Measurements from ENCODE around the gene LCE7A. TPM values are rescaled to one million over a fixed set of nuclear protein-coding genes. Genes with fewer than 3 reads are reported as not detected.
A peak's percentile ranks its signal among the peaks of the same experiment; 100 is the strongest.

LCE7A gene
- total RNA-seq, 4 donors from 2014 or later: not detected

DNA sequence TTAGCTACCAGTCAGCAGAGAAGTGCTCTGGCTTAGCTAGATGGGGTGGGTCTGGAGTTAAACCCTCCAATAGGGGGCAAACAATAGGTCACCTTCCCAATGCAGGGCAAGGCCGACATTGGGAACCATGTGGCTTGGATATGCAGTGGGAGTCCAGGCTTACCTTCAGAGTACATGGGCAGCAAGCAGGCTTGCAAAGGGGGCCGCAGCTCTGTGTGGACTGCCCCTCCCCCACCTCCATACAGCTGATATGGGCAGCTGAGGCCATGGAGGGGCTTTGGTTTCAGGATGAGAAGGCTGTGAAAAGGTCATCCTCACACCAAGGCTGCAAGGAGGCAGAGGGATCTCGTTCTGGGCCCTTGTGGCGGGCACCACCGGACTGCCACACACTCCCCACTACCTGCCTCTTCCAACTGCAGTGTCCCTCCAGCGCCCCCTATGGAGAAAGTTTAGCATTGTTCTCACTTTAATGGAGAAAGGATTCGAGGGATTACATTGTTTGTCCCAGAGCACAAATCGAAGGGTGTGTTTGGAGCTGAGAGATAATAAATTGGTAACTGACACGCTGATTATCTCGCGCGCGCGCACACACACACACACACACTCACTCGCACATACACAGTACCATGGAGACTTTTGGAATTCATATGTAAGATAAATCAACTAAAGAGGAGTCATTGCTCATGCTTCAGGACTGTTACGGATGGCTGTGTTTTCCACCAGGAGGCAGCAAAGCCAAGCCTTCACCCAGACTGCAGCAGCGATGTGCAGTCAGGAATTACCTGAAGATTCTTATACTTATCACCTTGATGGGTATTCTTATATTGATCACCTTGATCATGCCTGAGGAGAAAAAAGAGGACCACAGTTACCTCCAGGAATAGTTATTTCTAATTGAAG is 11.3 kb downstream of the LCE7A start:
- H3K4me3 ChIP-seq: no peak overlapping the region
- intact Hi-C loops (cut with DNase I): loop anchor here (2.0 to 5.0 kb wide), 2 partner anchors 56 to 320 kb away; no protein-coding TSS in a partner anchor
- no peak for DNase-seq
- TF ChIP-seq POLR2A (IDR thresholded peaks at IDR 0.05): no peak
- TF ChIP-seq, protein P1, sequence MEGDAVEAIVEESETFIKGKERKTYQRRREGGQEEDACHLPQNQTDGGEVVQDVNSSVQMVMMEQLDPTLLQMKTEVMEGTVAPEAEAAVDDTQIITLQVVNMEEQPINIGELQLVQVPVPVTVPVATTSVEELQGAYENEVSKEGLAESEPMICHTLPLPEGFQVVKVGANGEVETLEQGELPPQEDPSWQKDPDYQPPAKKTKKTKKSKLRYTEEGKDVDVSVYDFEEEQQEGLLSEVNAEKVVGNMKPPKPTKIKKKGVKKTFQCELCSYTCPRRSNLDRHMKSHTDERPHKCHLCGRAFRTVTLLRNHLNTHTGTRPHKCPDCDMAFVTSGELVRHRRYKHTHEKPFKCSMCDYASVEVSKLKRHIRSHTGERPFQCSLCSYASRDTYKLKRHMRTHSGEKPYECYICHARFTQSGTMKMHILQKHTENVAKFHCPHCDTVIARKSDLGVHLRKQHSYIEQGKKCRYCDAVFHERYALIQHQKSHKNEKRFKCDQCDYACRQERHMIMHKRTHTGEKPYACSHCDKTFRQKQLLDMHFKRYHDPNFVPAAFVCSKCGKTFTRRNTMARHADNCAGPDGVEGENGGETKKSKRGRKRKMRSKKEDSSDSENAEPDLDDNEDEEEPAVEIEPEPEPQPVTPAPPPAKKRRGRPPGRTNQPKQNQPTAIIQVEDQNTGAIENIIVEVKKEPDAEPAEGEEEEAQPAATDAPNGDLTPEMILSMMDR (IDR thresholded peaks at IDR 0.05): peak in 5 of 6 experiments; percentile 42 to 84 (median 60)
- no peaks in the 10 kb centered on the region for H3K36me3 ChIP-seq
- WGBS, 2 donors: 47 to 50% methylated on average over 14 to 15 of the region's 17 CpGs
- H3K27ac ChIP-seq: no peak overlapping the region
- H3K4me1 ChIP-seq: peaks cover 0 to 4% (median 0%) of the 10 kb centered on the region in 3 donors
- H3K27me3 ChIP-seq: no peaks in the 10 kb centered on the region
- no peaks in the 10 kb centered on the region for H3K9me3 ChIP-seq

DNA sequence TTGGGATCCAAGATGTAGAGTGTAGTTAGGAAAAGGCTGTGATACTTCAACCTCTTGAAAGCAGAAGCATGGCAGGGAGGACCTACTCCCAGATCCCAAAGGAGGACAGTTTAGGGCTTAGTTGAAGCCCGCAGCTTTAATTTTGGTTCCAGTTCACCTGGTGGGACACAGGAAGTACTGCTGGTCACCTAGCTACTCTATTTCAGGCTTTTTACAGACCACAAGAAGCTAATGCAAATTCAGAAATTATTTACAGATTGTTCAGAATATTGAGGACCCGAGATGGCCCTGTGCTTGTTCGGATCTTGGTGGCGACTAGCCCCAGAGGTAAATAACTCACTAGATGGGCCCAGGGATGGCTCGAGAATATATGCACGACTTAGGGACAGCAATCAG is 11.9 kb downstream of the LCE7A start:
- intact Hi-C loops (cut with DNase I): loop anchor here (2.0 to 5.0 kb wide), 2 partner anchors 56 to 319 kb away; no protein-coding TSS in a partner anchor
- peaks cover 0 to 4% (median 0%) of the 10 kb centered on the region in 3 donors for H3K4me1 ChIP-seq
- no peaks in the 10 kb centered on the region for H3K27me3 ChIP-seq
- H3K27ac ChIP-seq: no peak overlapping the region
- H3K9me3 ChIP-seq: no peaks in the 10 kb centered on the region
- TF ChIP-seq, protein P1 (IDR thresholded peaks at IDR 0.05): no peak
- TF ChIP-seq POLR2A (IDR thresholded peaks at IDR 0.05): no peak
- no peaks in the 10 kb centered on the region for H3K36me3 ChIP-seq
- no peak for DNase-seq
- 77 to 83% methylated on average over 6 of the region's 6 CpGs for WGBS, 2 donors
- no peak overlapping the region for H3K4me3 ChIP-seq

GRCh38 chr1:152873495-152873894 is 13.7 kb downstream of the LCE7A start:
- TF ChIP-seq, protein P1 (IDR thresholded peaks at IDR 0.05): no peak
- TF ChIP-seq POLR2A (IDR thresholded peaks at IDR 0.05): no peak
- H3K4me3 ChIP-seq: no peak overlapping the region
- no peak overlapping the region for H3K27ac ChIP-seq
- H3K9me3 ChIP-seq: no peaks in the 10 kb centered on the region
- no peaks in the 10 kb centered on the region for H3K36me3 ChIP-seq
- intact Hi-C loops (cut with DNase I): loop anchor here (5.0 kb wide), 1 partner anchor 54 kb away; no protein-coding TSS in a partner anchor
- DNase-seq: no peak
- peaks cover 0 to 6% (median 0%) of the 10 kb centered on the region in 3 donors for H3K4me1 ChIP-seq
- no peaks in the 10 kb centered on the region for H3K27me3 ChIP-seq

GRCh38 chr1:152876827-152877226 is 17.0 kb downstream of the LCE7A start:
- peaks cover 0 to 29% (median 5%) of the 10 kb centered on the region in 3 donors for H3K4me1 ChIP-seq
- TF ChIP-seq POLR2A (IDR thresholded peaks at IDR 0.05): no peak
- TF ChIP-seq, protein P1 (IDR thresholded peaks at IDR 0.05): no peak
- H3K4me3 ChIP-seq: no peak overlapping the region
- intact Hi-C loops (cut with DNase I): no loop called here
- H3K9me3 ChIP-seq: no peaks in the 10 kb centered on the region
- no peaks in the 10 kb centered on the region for H3K27me3 ChIP-seq
- H3K27ac ChIP-seq: no peak overlapping the region
- DNase-seq: no peak
- no peaks in the 10 kb centered on the region for H3K36me3 ChIP-seq
- 67 to 94% methylated on average over 1 of the region's 1 CpG for WGBS, 2 donors

- DNase-seq: no peak
- Histone ChIP-seq H3K36me3 (no peaks in the 10 kb centered on the region), H3K27me3 (no peaks in the 10 kb centered on the region), H3K9me3 (no peaks in the 10 kb centered on the region), H3K4me1 (peaks cover 0 to 31% (median 5%) of the 10 kb centered on the region in 3 donors), H3K27ac (peak within 1 kb of the TSS in 2 of 4 donors; percentile 81 to 85), H3K4me3 (no peak within 1 kb of the TSS)
- TF ChIP-seq POLR2A (IDR thresholded peaks at IDR 0.05): no peak
- TF ChIP-seq, protein P1 (IDR thresholded peaks at IDR 0.05): peak in 4 of 6 experiments; percentile 13 to 62 (median 31)
- intact Hi-C loops (cut with DNase I): no loop called here
- WGBS, 2 donors: 22 to 30% methylated on average over 1 of the region's 1 CpG
Observed at GRCh38 chr1:152878042-152878441, 18.2 kb downstream of the LCE7A start, which contains the start of gene SMCP. TSS of gene SMCP (plus strand) at chr1:152878322. CDS start at chr1:152884423, 6,101 bp downstream.

All from esophagus squamous epithelium (tissue), 5 donors.